GM12874 (cell line): ENCODE data around the gene MRS2.

Experiments used
- CTCF ChIP-seq: IDR thresholded peaks from 2 replicates; pipeline ENCODE4 v1.5.1; 2011; ENCODE audit warnings: low read depth, mild to moderate bottlenecking, control low read depth, low read length, moderate library complexity; ENCODE audit not compliant: insufficient read depth

Gene MRS2

GRCh38 chr6:24387818-24388217, 14.9 kb upstream of the MRS2 start:
- no peak for TF ChIP-seq CTCF

- TF ChIP-seq CTCF: no peak
Observed at GRCh38 chr6:24391208-24391607, 11.5 kb upstream of the MRS2 start.

GRCh38 chr6:24391756-24392405, 10.9 kb upstream of the MRS2 start:
- TF ChIP-seq CTCF: no peak

- no peak for TF ChIP-seq CTCF
Observed at GRCh38 chr6:24394061-24394779, 8.5 kb upstream of the MRS2 start.

- TF ChIP-seq CTCF: no peak
Observed at GRCh38 chr6:24394780-24395437, 7.8 kb upstream of the MRS2 start.

- TF ChIP-seq CTCF: no peak
Observed at GRCh38 chr6:24396824-24397223, 5.9 kb upstream of the MRS2 start.

GRCh38 chr6:24397631-24398030, 5.1 kb upstream of the MRS2 start:
- no peak for TF ChIP-seq CTCF
